SK-N-SH (cell line): ENCODE measurements around the gene SPG11. TPM values are rescaled to one million over a fixed set of nuclear protein-coding genes. Genes with fewer than 3 reads are reported as not detected.
A peak's percentile ranks its signal among the peaks of the same experiment; 100 is the strongest.

Experiments used
- CTCF ChIA-PET: fragments of 300-600, 350-600 bp; formaldehyde crosslinking; extraction: SDS; loops from one replicate; lab custom pipeline; 2021; lab: Yijun Ruan, JAX
- POLR2A ChIA-PET: fragments of 350-600 bp; sonication (Branson Sonifier 250); formaldehyde crosslinking; extraction: SDS; loops from one replicate; lab custom pipeline; 2020; ENCODE audit warnings: antibody characterized with exemption, inconsistent platforms; lab: Yijun Ruan, JAX
- DNase-seq: peaks from one replicate; pipeline ENCODE4 v3.0.0; 2012
- H2AFZ ChIP-seq: fragments of 200-600 bp; sonication (generic); 2 replicates; pipeline ENCODE4 v1.8.1; 2016; ENCODE audit warnings: antibody characterized with exemption, mild to moderate bottlenecking, low read depth
- H3F3A ChIP-seq: fragments of 200-600 bp; sonication (generic); replicated peaks from 2 replicates; pipeline ENCODE3; 2016; ENCODE audit warnings: antibody characterized with exemption, mild to moderate bottlenecking; ENCODE audit not compliant: insufficient read depth
- H3K27ac ChIP-seq, 2 experiments: fragments of 200-500 bp in 1 of 2; fragments of 200-600 bp in 1 of 2; sonication (Bioruptor generic) in 1 of 2; sonication (generic), shearing (Covaris generic) in 1 of 2; 2 replicates each; pipeline versions ENCODE4 v1.5.1 to v1.6.1; 2014 to 2016; ENCODE audit warnings: low read depth in 2 of 2, inconsistent platforms in 1 of 2, low read length in 1 of 2, mild to moderate bottlenecking in 1 of 2, mixed read lengths in 1 of 2
- H3K27me3 ChIP-seq: fragments of 200-600 bp; sonication (generic), shearing (Covaris generic); 2 replicates; pipeline ENCODE4 v1.6.1; 2016; ENCODE audit warnings: mixed run types; ENCODE audit not compliant: insufficient read depth
- H3K36me3 ChIP-seq, 2 experiments: fragments of 200-500 bp in 1 of 2; fragments of 200-600 bp in 1 of 2; sonication (Bioruptor generic) in 1 of 2; sonication (generic) in 1 of 2; replicated peaks in 1 of 2; 2 replicates each; pipeline versions ENCODE3 to v1.5.1; 2014 to 2016; ENCODE audit warnings: low read length in 1 of 2, mild to moderate bottlenecking in 1 of 2; ENCODE audit not compliant: insufficient read depth in 2 of 2, control insufficient read depth in 1 of 2
- H3K4me1 ChIP-seq, 2 experiments: fragments of 200-500 bp in 1 of 2; fragments of 200-600 bp in 1 of 2; sonication (Bioruptor generic) in 1 of 2; sonication (generic), shearing (Covaris generic) in 1 of 2; 2 replicates each; pipeline versions ENCODE4 v1.5.1 to v1.6.1; 2014 to 2016; ENCODE audit warnings: low read depth in 1 of 2, low read length in 1 of 2, mixed run types in 1 of 2; ENCODE audit not compliant: insufficient read depth in 2 of 2, control insufficient read depth in 1 of 2
- H3K4me2 ChIP-seq: fragments of 200-600 bp; sonication (generic), shearing (Covaris generic); 2 replicates; pipeline ENCODE4 v1.6.1; 2017; ENCODE audit warnings: mixed run types
- H3K4me3 ChIP-seq, 2 experiments: fragments of 200-500 bp in 1 of 2; fragments of 200-600 bp in 1 of 2; sonication (Bioruptor generic) in 1 of 2; sonication (generic), shearing (Covaris generic) in 1 of 2; 2 replicates each; pipeline versions ENCODE4 v1.5.1 to v1.8.1; 2014 to 2016; ENCODE audit warnings: low read depth in 2 of 2, inconsistent platforms in 1 of 2, low read length in 1 of 2, mild to moderate bottlenecking in 1 of 2, mixed read lengths in 1 of 2, moderate library complexity in 1 of 2
- H3K79me2 ChIP-seq: fragments of 200-600 bp; sonication (generic); 2 replicates; pipeline ENCODE4 v1.8.1; 2017; ENCODE audit warnings: mild to moderate bottlenecking; ENCODE audit not compliant: insufficient read depth
- H3K9ac ChIP-seq: fragments of 200-600 bp; sonication (generic); 2 replicates; pipeline ENCODE4 v1.6.1; 2017; ENCODE audit warnings: mixed run types
- H3K9me2 ChIP-seq: fragments of 200-600 bp; sonication (generic); 2 replicates; pipeline ENCODE4 v1.6.1; 2017; ENCODE audit warnings: mixed run types
- H3K9me3 ChIP-seq: fragments of 200-600 bp; sonication (generic); 2 replicates; pipeline ENCODE4 v1.6.1; 2017; ENCODE audit warnings: mixed run types, mild to moderate bottlenecking, moderate library complexity
- H4K20me1 ChIP-seq: fragments of 200-600 bp; sonication (generic); 2 replicates; pipeline ENCODE4 v1.6.1; 2017; ENCODE audit warnings: mild to moderate bottlenecking, mixed run types; ENCODE audit not compliant: insufficient read depth
- FOSL2 ChIP-seq: IDR thresholded peaks from 2 replicates; pipeline ENCODE4 v1.4.0; 2012; ENCODE audit warnings: low read depth, mild to moderate bottlenecking, moderate library complexity, borderline replicate concordance
- GATA2 ChIP-seq: sonication (generic); formaldehyde crosslinking; IDR thresholded peaks from 2 replicates; pipeline ENCODE4 v1.5.0; 2020; ENCODE audit warnings: mild to moderate bottlenecking, missing genetic modification reagents
- JUND ChIP-seq: IDR thresholded peaks from 2 replicates; pipeline ENCODE4 v1.4.0; 2012
- MEF2A ChIP-seq: IDR thresholded peaks from 2 replicates; pipeline ENCODE4 v1.4.0; 2012; ENCODE audit warnings: low read depth, borderline replicate concordance
- NFIC ChIP-seq: IDR thresholded peaks from 2 replicates; pipeline ENCODE4 v1.4.0; 2012; ENCODE audit warnings: borderline replicate concordance
- NRF1 ChIP-seq: IDR thresholded peaks from 2 replicates; pipeline ENCODE4 v1.6.1; 2012; ENCODE audit warnings: low read depth, mild to moderate bottlenecking, low read length
- RXRA ChIP-seq: IDR thresholded peaks from 2 replicates; pipeline ENCODE4 v1.4.0; 2012; ENCODE audit warnings: low read depth, mild to moderate bottlenecking, borderline replicate concordance
- SIN3A ChIP-seq: IDR thresholded peaks from 2 replicates; pipeline ENCODE4 v1.6.1; 2012; ENCODE audit warnings: low read depth, mild to moderate bottlenecking, low read length, moderate library complexity, borderline replicate concordance
- SMC3 ChIP-seq: IDR thresholded peaks from 2 replicates; pipeline ENCODE4 v1.6.1; 2012; ENCODE audit warnings: low read depth, low read length, improper control_type of control experiment
- TAF1 ChIP-seq: IDR thresholded peaks from 2 replicates; pipeline ENCODE4 v1.6.1; 2012; ENCODE audit warnings: low read depth, mild to moderate bottlenecking, low read length, moderate library complexity, borderline replicate concordance
- TCF12 ChIP-seq: IDR thresholded peaks from 2 replicates; pipeline ENCODE4 v1.4.0; 2012
- TEAD4 ChIP-seq: IDR thresholded peaks from 2 replicates; pipeline ENCODE4 v1.4.0; 2012; ENCODE audit warnings: mild to moderate bottlenecking, borderline replicate concordance; ENCODE audit not compliant: insufficient read depth
- WGBS: methylation state at CpG from one replicate; pipeline ENCODE4 v1.1.6; 2017; ENCODE audit warnings: low lambda C conversion rate; 5-methylcytosine and 5-hydroxymethylcytosine counted together
- polyA plus RNA-seq, 3 experiments: library from polyadenylated mRNA; depleted of rRNA; stranded (reverse); fragments of >200 nt; gene quantifications; 2 replicates each; pipeline ENCODE4 v1.2.3, GENCODE V29; 2012
- TF ChIP-seq, protein P1 (sequence below): fragments of 150-350 bp; IDR thresholded peaks from 2 replicates; pipeline ENCODE4 v1.6.1; 2016; ENCODE audit warnings: mild to moderate bottlenecking, low read depth, low read length
- TF ChIP-seq, protein P2 (sequence below): fragments of 200-600 bp; sonication (generic); IDR thresholded peaks from 2 replicates; pipeline ENCODE4 v1.6.1; 2017; ENCODE audit warnings: antibody characterized with exemption, mild to moderate bottlenecking, moderate library complexity
- TF ChIP-seq, protein P3 (sequence below): IDR thresholded peaks from 2 replicates; pipeline ENCODE4 v1.4.0; 2012; ENCODE audit warnings: low read depth, borderline replicate concordance

The SPG11 gene
- polyA plus RNA-seq, 1 of the 3 experiments (the other 2 are of a cell fraction) = 36.3 TPM

DNA sequence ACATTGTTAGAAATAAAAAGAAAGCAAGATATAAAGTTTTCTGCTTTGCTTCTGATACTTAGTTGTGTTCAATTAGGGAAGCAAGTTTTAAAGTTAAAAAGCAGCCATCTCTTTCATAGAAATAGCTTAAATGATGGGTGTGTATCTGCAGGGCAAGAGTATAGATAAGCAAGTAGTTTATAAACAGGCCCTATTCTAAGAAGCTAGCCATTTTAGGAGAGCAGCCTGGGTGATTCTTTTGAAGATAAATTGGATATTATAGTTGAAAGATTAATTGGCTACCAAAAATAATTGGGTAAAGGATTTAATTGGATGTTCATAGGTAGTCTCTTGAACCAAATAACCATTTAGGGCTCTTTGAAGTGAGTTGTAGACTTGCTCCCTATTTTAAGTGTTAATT, 120.9 kb downstream of the SPG11 start:
- H3K4me1 ChIP-seq = peaks cover 29 to 32% of the 10 kb centered on the region in 2 experiments
- no peaks in the 10 kb centered on the region for H3K27me3 ChIP-seq
- H3K9me2 ChIP-seq = no peaks in the 10 kb centered on the region
- H3K4me3 ChIP-seq = no peak overlapping the region
- H3K79me2 ChIP-seq = peaks cover 99% of the 10 kb centered on the region
- H2AFZ ChIP-seq = no peak overlapping the region
- H3K4me2 ChIP-seq = peak overlapping the region; percentile 47
- TF ChIP-seq, protein P1, sequence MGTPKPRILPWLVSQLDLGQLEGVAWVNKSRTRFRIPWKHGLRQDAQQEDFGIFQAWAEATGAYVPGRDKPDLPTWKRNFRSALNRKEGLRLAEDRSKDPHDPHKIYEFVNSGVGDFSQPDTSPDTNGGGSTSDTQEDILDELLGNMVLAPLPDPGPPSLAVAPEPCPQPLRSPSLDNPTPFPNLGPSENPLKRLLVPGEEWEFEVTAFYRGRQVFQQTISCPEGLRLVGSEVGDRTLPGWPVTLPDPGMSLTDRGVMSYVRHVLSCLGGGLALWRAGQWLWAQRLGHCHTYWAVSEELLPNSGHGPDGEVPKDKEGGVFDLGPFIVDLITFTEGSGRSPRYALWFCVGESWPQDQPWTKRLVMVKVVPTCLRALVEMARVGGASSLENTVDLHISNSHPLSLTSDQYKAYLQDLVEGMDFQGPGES = no peak
- no peak for TF ChIP-seq NRF1
- TF ChIP-seq SIN3A = no peak
- TF ChIP-seq RXRA = no peak
- no peak for TF ChIP-seq MEF2A
- TF ChIP-seq JUND = no peak
- TF ChIP-seq TAF1 = no peak
- TF ChIP-seq GATA2 (CRISPR knock-in tag) = no peak
- TF ChIP-seq, protein P2, sequence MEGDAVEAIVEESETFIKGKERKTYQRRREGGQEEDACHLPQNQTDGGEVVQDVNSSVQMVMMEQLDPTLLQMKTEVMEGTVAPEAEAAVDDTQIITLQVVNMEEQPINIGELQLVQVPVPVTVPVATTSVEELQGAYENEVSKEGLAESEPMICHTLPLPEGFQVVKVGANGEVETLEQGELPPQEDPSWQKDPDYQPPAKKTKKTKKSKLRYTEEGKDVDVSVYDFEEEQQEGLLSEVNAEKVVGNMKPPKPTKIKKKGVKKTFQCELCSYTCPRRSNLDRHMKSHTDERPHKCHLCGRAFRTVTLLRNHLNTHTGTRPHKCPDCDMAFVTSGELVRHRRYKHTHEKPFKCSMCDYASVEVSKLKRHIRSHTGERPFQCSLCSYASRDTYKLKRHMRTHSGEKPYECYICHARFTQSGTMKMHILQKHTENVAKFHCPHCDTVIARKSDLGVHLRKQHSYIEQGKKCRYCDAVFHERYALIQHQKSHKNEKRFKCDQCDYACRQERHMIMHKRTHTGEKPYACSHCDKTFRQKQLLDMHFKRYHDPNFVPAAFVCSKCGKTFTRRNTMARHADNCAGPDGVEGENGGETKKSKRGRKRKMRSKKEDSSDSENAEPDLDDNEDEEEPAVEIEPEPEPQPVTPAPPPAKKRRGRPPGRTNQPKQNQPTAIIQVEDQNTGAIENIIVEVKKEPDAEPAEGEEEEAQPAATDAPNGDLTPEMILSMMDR = no peak
- no peak for TF ChIP-seq NFIC
- peak overlapping the region; percentile 16; the same call in 1 of the 2 replicates for H3K9ac ChIP-seq
- peak overlapping the region; percentile 34 to 65; a peak in 2 of 4 replicates for H3K27ac ChIP-seq
- peaks cover 8 to 20% of the 10 kb centered on the region in 2 experiments for H3K36me3 ChIP-seq
- peaks cover 20% of the 10 kb centered on the region for H3F3A ChIP-seq
- H3K9me3 ChIP-seq = no peaks in the 10 kb centered on the region
- CTCF ChIA-PET = interaction anchor here (1.4 to 1.6 kb wide), 3 partner anchors 9 to 42 kb away, joined by 5 to 6 read pairs (median 5); no protein-coding TSS in a partner anchor
- H4K20me1 ChIP-seq = peaks cover 60% of the 10 kb centered on the region
- DNase-seq = no peak
- POLR2A ChIA-PET = no interaction called here

DNA sequence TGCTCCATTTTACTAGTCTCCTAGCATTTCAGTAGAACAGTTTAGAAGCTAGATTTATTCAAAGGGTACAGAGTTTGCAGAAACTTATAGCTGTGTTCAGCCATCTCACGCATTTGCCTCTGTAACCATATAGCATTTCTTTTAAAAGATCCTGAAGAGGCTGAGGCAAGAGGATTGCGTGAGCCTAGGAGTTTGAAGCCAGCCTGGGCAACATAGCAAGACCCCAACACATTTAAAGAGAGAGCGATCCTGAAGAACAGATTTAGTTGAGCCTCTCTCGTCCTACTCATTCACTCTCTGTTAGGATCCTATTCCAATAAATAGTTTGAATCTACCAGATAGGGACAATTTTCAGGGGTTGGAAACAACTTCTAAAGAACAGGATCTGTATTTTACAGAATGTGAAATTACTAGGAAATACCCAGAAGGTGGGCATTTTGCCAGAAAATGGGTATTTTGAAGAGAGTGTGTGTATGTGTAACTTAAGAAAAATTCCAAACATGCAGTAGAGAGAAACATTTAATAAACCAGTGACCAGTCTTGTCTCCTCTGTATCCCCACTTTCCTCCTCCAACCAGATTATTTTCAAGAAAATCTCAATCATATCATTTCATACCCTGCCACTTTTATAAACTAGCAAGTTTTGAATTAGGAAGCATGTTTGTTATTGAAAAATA, 122.0 kb downstream of the SPG11 start:
- CTCF ChIA-PET = interaction anchor here (1.1 to 1.7 kb wide), 3 partner anchors 29 to 43 kb away, joined by 3 to 6 read pairs (median 3); no protein-coding TSS in a partner anchor
- 96% methylated on average over 4 of the region's 4 CpGs for WGBS
- Histone ChIP-seq H2AFZ (no peak overlapping the region), H3K9me3 (no peaks in the 10 kb centered on the region), H3F3A (peaks cover 18% of the 10 kb centered on the region), H3K9me2 (no peaks in the 10 kb centered on the region), H3K79me2 (peaks cover 93% of the 10 kb centered on the region), H4K20me1 (peaks cover 51% of the 10 kb centered on the region), H3K4me1 (peaks cover 23 to 32% of the 10 kb centered on the region in 2 experiments), H3K4me2 (peak overlapping the region; percentile 47), H3K27me3 (no peaks in the 10 kb centered on the region), H3K36me3 (peaks cover 8 to 20% of the 10 kb centered on the region in 2 experiments), H3K27ac (peak overlapping the region; percentile 34 to 65; a peak in 3 of 4 replicates)
- DNase-seq = no peak
- TF ChIP-seq FOSL2 (peak; percentile 53; the same call in 1 of the 2 replicates), SIN3A (no peak), SMC3 (no peak), JUND (peak; percentile 43), TEAD4 (peak; percentile 63; the same call in 1 of the 2 replicates), TCF12 (peak; percentile 31; the same call in 1 of the 2 replicates), NFIC (peak; percentile 88)
- TF ChIP-seq, protein P3, sequence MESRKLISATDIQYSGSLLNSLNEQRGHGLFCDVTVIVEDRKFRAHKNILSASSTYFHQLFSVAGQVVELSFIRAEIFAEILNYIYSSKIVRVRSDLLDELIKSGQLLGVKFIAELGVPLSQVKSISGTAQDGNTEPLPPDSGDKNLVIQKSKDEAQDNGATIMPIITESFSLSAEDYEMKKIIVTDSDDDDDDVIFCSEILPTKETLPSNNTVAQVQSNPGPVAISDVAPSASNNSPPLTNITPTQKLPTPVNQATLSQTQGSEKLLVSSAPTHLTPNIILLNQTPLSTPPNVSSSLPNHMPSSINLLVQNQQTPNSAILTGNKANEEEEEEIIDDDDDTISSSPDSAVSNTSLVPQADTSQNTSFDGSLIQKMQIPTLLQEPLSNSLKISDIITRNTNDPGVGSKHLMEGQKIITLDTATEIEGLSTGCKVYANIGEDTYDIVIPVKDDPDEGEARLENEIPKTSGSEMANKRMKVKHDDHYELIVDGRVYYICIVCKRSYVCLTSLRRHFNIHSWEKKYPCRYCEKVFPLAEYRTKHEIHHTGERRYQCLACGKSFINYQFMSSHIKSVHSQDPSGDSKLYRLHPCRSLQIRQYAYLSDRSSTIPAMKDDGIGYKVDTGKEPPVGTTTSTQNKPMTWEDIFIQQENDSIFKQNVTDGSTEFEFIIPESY = no peak
- TF ChIP-seq, all 33 proteins: peak for 5
- POLR2A ChIA-PET = no interaction called here
- Histone ChIP-seq H3K9ac (peak overlapping the region; percentile 16; the same call in 1 of the 2 replicates), H3K4me3 (no peak overlapping the region)
